ENCODE data around the gene SMYD1. TPM values are rescaled to one million over a fixed set of nuclear protein-coding genes. Genes with fewer than 3 reads are reported as not detected.

The SMYD1 gene
- polyA plus RNA-seq, 1 donor from 2014 or later, result not detected

- Histone ChIP-seq H4K20me1 (ENCODE audit: insufficient read depth) (no peaks in the 10 kb centered on the region), H2AFZ (ENCODE audit: low read depth, low read length) (no peak overlapping the region), H3K79me2 (replicated peaks; ENCODE audit: insufficient read depth, low read length) (no peaks in the 10 kb centered on the region), H3K9me2 (ENCODE audit: insufficient read depth, low read length) (no peaks in the 10 kb centered on the region), H3K27me3 (ENCODE audit: insufficient read depth, low read depth, low read length) (no peaks in the 10 kb centered on the region), H3K4me3 (ENCODE audit: low read length) (no peak overlapping the region), H3K27ac (ENCODE audit: low read length) (no peak overlapping the region), H3K4me2 (ENCODE audit: low read length) (no peak overlapping the region), H3K36me3 (ENCODE audit: insufficient read depth, low read length) (no peaks in the 10 kb centered on the region), H3K9ac (ENCODE audit: low read length) (no peak overlapping the region), H3K9me3 (ENCODE audit: low read length) (no peaks in the 10 kb centered on the region), H3F3A (ENCODE audit: insufficient read depth, low read length, poor library complexity, severe bottlenecking) (no peaks in the 10 kb centered on the region)
- TF ChIP-seq RAD21 (conservative IDR thresholded peaks at IDR 0.05) (peak; percentile 89), CTCF (IDR thresholded peaks at IDR 0.05; ENCODE audit: poor library complexity, severe bottlenecking) (peak; percentile 90), EZH2 (IDR thresholded peaks at IDR 0.05; ENCODE audit: borderline replicate concordance, insufficient read depth, low read length, poor library complexity, severe bottlenecking) (no peak), SMC3 (conservative IDR thresholded peaks at IDR 0.05; ENCODE audit: poor library complexity) (peak; percentile 93)
Measured at GRCh38 chr2:88159955-88160415, 92.4 kb downstream of the SMYD1 start.

GRCh38 chr2:88160517-88160916, 92.9 kb downstream of the SMYD1 start:
- no peak overlapping the region for H3K9ac ChIP-seq (ENCODE audit: low read length)
- no peaks in the 10 kb centered on the region for H3K9me2 ChIP-seq (ENCODE audit: insufficient read depth, low read length)
- TF ChIP-seq TAF1 (IDR thresholded peaks at IDR 0.05; ENCODE audit: low read depth) (no peak), REST (IDR thresholded peaks at IDR 0.05; ENCODE audit: borderline replicate concordance) (no peak), RAD21 (conservative IDR thresholded peaks at IDR 0.05) (no peak), EZH2 (IDR thresholded peaks at IDR 0.05; ENCODE audit: borderline replicate concordance, insufficient read depth, low read length, poor library complexity, severe bottlenecking) (no peak)
- H4K20me1 ChIP-seq (ENCODE audit: insufficient read depth), result no peaks in the 10 kb centered on the region
- H3K27me3 ChIP-seq (ENCODE audit: insufficient read depth, low read depth, low read length), result no peaks in the 10 kb centered on the region
- H2AFZ ChIP-seq (ENCODE audit: low read depth, low read length), result no peak overlapping the region
- H3K79me2 ChIP-seq (replicated peaks; ENCODE audit: insufficient read depth, low read length), result no peaks in the 10 kb centered on the region
- no peak overlapping the region for H3K4me3 ChIP-seq (ENCODE audit: low read length)
- no peak overlapping the region for H3K27ac ChIP-seq (ENCODE audit: low read length)
- no peaks in the 10 kb centered on the region for H3K9me3 ChIP-seq (ENCODE audit: low read length)
- no peaks in the 10 kb centered on the region for H3K36me3 ChIP-seq (ENCODE audit: insufficient read depth, low read length)
- H3F3A ChIP-seq (ENCODE audit: insufficient read depth, low read length, poor library complexity, severe bottlenecking), result no peaks in the 10 kb centered on the region
- H3K4me2 ChIP-seq (ENCODE audit: low read length), result no peak overlapping the region

- no peaks in the 10 kb centered on the region for H3K27me3 ChIP-seq (ENCODE audit: insufficient read depth, low read depth, low read length)
- no peak for TF ChIP-seq EZH2 (IDR thresholded peaks at IDR 0.05; ENCODE audit: borderline replicate concordance, insufficient read depth, low read length, poor library complexity, severe bottlenecking)
- no peak overlapping the region for H3K9ac ChIP-seq (ENCODE audit: low read length)
- H3K27ac ChIP-seq (ENCODE audit: low read length), result no peak overlapping the region
- no peak overlapping the region for H3K4me2 ChIP-seq (ENCODE audit: low read length)
- H3K9me2 ChIP-seq (ENCODE audit: insufficient read depth, low read length), result no peaks in the 10 kb centered on the region
- no peak overlapping the region for H3K4me3 ChIP-seq (ENCODE audit: low read length)
- H3F3A ChIP-seq (ENCODE audit: insufficient read depth, low read length, poor library complexity, severe bottlenecking), result no peaks in the 10 kb centered on the region
- H4K20me1 ChIP-seq (ENCODE audit: insufficient read depth), result no peaks in the 10 kb centered on the region
- no peaks in the 10 kb centered on the region for H3K9me3 ChIP-seq (ENCODE audit: low read length)
- no peak overlapping the region for H2AFZ ChIP-seq (ENCODE audit: low read depth, low read length)
- H3K79me2 ChIP-seq (replicated peaks; ENCODE audit: insufficient read depth, low read length), result no peaks in the 10 kb centered on the region
- H3K36me3 ChIP-seq (ENCODE audit: insufficient read depth, low read length), result no peaks in the 10 kb centered on the region
Measured at GRCh38 chr2:88161446-88162244, 94.0 kb downstream of the SMYD1 start.

Small RNA genes lying within 50 kb of the gene (small RNA-seq; reads per million reads assigned to genes)
- 0 to 0.56 (median 0) reads per million in 3 experiments for gene MIR4780

Other genes starting within 250 kb of the SMYD1 start
- gene RGPD2, start 242.0 kb upstream of the SMYD1 start, polyA plus RNA-seq, result 45.4 and 47.7 TPM in 2 replicates
- gene RNU2-63P, start 51.3 kb upstream of the SMYD1 start, polyA plus RNA-seq, result not detected in 2 replicates
- gene KRCC1, start 12.0 kb upstream of the SMYD1 start, polyA plus RNA-seq, result 14.9 and 26.6 TPM in 2 replicates
- not detected in 2 replicates for gene FABP1, start 60.2 kb downstream of the SMYD1 start, polyA plus RNA-seq
- 0.09 TPM in 1 of 2 replicates, not detected in the other for gene THNSL2, start 102.5 kb downstream of the SMYD1 start, polyA plus RNA-seq

Data from neural cell (in vitro differentiated cells).